SK-N-SH (cell line): ENCODE measurements around the gene ARL13A.

Source experiments
- CHD2 ChIP-seq: fragments of 150-350 bp; IDR thresholded peaks from 2 replicates; pipeline ENCODE4 v1.6.1; 2018; ENCODE audit warnings: low read length; ENCODE audit not compliant: partially characterized antibody
- EP300 ChIP-seq, 2 experiments: IDR thresholded peaks; 2 replicates each; pipeline versions ENCODE4 v1.4.0 to v1.6.1; 2012; ENCODE audit warnings: borderline replicate concordance in 1 of 2, low read depth in 1 of 2, low read length in 1 of 2
- FOXJ3 ChIP-seq: sonication (generic); formaldehyde crosslinking; IDR thresholded peaks from 2 replicates; pipeline ENCODE4 v1.5.1; 2020; ENCODE audit warnings: mild to moderate bottlenecking, missing genetic modification reagents
- MEF2A ChIP-seq: IDR thresholded peaks from 2 replicates; pipeline ENCODE4 v1.4.0; 2012; ENCODE audit warnings: low read depth, borderline replicate concordance
- NRF1 ChIP-seq: IDR thresholded peaks from 2 replicates; pipeline ENCODE4 v1.6.1; 2012; ENCODE audit warnings: low read depth, mild to moderate bottlenecking, low read length
- RXRA ChIP-seq: IDR thresholded peaks from 2 replicates; pipeline ENCODE4 v1.4.0; 2012; ENCODE audit warnings: low read depth, mild to moderate bottlenecking, borderline replicate concordance
- TAF1 ChIP-seq: IDR thresholded peaks from 2 replicates; pipeline ENCODE4 v1.6.1; 2012; ENCODE audit warnings: low read depth, mild to moderate bottlenecking, low read length, moderate library complexity, borderline replicate concordance
- TEAD4 ChIP-seq: IDR thresholded peaks from 2 replicates; pipeline ENCODE4 v1.4.0; 2012; ENCODE audit warnings: mild to moderate bottlenecking, borderline replicate concordance; ENCODE audit not compliant: insufficient read depth
- YY1 ChIP-seq: IDR thresholded peaks from 2 replicates; pipeline ENCODE4 v1.4.0; 2012; ENCODE audit warnings: low read depth, mild to moderate bottlenecking
- TF ChIP-seq, protein P1 (sequence below): IDR thresholded peaks from 2 replicates; pipeline ENCODE4 v1.6.1; 2012; ENCODE audit warnings: mild to moderate bottlenecking, low read depth, low read length, moderate library complexity
- TF ChIP-seq, protein P2 (sequence below): fragments of 200-600 bp; sonication (generic); IDR thresholded peaks from 2 replicates; pipeline ENCODE4 v1.6.1; 2017; ENCODE audit warnings: antibody characterized with exemption, mild to moderate bottlenecking, moderate library complexity
- TF ChIP-seq, protein P3 (sequence below): IDR thresholded peaks from 2 replicates; pipeline ENCODE4 v1.4.0; 2012; ENCODE audit warnings: low read depth

DNA sequence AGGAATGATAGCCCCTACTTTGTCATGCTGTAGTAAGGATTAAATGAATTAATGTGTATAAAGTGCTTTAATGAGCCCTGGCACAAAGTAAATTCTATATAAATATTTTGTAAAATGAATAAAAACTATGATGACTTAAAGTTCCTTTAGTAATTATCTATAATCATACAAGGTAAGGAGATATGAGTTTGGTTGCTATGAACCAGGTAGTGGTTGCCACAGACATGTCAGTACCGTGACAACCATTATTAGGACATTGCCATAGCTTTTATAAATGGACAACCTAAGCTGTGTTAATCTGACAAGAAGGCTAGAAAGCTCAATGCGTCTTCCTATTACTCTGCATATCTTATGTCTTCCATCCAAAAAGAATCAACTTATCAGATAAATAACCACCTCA lies at the start of gene ARL13A:
- TF ChIP-seq, protein P1, sequence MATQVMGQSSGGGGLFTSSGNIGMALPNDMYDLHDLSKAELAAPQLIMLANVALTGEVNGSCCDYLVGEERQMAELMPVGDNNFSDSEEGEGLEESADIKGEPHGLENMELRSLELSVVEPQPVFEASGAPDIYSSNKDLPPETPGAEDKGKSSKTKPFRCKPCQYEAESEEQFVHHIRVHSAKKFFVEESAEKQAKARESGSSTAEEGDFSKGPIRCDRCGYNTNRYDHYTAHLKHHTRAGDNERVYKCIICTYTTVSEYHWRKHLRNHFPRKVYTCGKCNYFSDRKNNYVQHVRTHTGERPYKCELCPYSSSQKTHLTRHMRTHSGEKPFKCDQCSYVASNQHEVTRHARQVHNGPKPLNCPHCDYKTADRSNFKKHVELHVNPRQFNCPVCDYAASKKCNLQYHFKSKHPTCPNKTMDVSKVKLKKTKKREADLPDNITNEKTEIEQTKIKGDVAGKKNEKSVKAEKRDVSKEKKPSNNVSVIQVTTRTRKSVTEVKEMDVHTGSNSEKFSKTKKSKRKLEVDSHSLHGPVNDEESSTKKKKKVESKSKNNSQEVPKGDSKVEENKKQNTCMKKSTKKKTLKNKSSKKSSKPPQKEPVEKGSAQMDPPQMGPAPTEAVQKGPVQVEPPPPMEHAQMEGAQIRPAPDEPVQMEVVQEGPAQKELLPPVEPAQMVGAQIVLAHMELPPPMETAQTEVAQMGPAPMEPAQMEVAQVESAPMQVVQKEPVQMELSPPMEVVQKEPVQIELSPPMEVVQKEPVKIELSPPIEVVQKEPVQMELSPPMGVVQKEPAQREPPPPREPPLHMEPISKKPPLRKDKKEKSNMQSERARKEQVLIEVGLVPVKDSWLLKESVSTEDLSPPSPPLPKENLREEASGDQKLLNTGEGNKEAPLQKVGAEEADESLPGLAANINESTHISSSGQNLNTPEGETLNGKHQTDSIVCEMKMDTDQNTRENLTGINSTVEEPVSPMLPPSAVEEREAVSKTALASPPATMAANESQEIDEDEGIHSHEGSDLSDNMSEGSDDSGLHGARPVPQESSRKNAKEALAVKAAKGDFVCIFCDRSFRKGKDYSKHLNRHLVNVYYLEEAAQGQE = no peak
- TF ChIP-seq MEF2A (no peak), NRF1 (no peak), EP300 (IDR thresholded peaks at IDR 0.05; ENCODE audit: borderline replicate concordance in 1 of 2, low read depth in 1 of 2, low read length in 1 of 2) (no peak), FOXJ3 (CRISPR knock-in tag) (no peak), CHD2 (no peak), TEAD4 (no peak), RXRA (no peak), TAF1 (no peak), YY1 (no peak)
- TF ChIP-seq, protein P2, sequence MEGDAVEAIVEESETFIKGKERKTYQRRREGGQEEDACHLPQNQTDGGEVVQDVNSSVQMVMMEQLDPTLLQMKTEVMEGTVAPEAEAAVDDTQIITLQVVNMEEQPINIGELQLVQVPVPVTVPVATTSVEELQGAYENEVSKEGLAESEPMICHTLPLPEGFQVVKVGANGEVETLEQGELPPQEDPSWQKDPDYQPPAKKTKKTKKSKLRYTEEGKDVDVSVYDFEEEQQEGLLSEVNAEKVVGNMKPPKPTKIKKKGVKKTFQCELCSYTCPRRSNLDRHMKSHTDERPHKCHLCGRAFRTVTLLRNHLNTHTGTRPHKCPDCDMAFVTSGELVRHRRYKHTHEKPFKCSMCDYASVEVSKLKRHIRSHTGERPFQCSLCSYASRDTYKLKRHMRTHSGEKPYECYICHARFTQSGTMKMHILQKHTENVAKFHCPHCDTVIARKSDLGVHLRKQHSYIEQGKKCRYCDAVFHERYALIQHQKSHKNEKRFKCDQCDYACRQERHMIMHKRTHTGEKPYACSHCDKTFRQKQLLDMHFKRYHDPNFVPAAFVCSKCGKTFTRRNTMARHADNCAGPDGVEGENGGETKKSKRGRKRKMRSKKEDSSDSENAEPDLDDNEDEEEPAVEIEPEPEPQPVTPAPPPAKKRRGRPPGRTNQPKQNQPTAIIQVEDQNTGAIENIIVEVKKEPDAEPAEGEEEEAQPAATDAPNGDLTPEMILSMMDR = no peak
- TF ChIP-seq, protein P3, sequence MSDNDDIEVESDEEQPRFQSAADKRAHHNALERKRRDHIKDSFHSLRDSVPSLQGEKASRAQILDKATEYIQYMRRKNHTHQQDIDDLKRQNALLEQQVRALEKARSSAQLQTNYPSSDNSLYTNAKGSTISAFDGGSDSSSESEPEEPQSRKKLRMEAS = no peak
